IMR-90 (cell line): Measurements from ENCODE around the gene FOXF1. TPM values are rescaled to one million over a fixed set of nuclear protein-coding genes. Genes with fewer than 3 reads are reported as not detected.
A peak's percentile ranks its signal among the peaks of the same experiment; 100 is the strongest.

Experiments
- ATAC-seq: fragments of 200-7000 bp; cut with Tn5 transposase; 2 replicates; pipeline ENCODE4 v1.9.1; 2020; ENCODE audit warnings: low read depth, mild to moderate bottlenecking, moderate library complexity
- BruUV-seq: library from RNA; stranded (reverse); fragments of 400-500 nt; replicated peaks from 2 replicates; lab custom pipeline; 2021; lab: Mats Ljungman, UMichigan
- CTCF ChIA-PET: fragments of 300-600 bp; formaldehyde crosslinking; extraction: SDS; loops from one replicate; lab custom pipeline; 2021; ENCODE audit warnings: antibody characterized with exemption; lab: Yijun Ruan, JAX
- POLR2A ChIA-PET: fragments of 300-600 bp; sonication (Branson Sonifier 250); formaldehyde crosslinking; loops from one replicate; lab custom pipeline; 2022; ENCODE audit warnings: antibody characterized with exemption; ENCODE audit not compliant: unreplicated experiment; lab: Charles Lee
- DNase-seq: peaks from one replicate; pipeline ENCODE4 v3.0.0; 2013
- H2AFZ ChIP-seq: replicated peaks from 2 replicates; pipeline ENCODE3; 2013; ENCODE audit warnings: low read length, mild to moderate bottlenecking; ENCODE audit not compliant: poor library complexity
- H2AK5ac ChIP-seq: 2 replicates; pipeline ENCODE4 v1.6.1; 2013; ENCODE audit warnings: low read depth, low read length, inconsistent platforms
- H2AK9ac ChIP-seq: replicated peaks from 2 replicates; pipeline ENCODE3; 2013; ENCODE audit warnings: mild to moderate bottlenecking, low read depth, low read length, moderate library complexity; ENCODE audit not compliant: poor library complexity
- H2BK120ac ChIP-seq: 2 replicates; pipeline ENCODE4 v1.6.1; 2013; ENCODE audit warnings: low read depth, low read length, inconsistent platforms
- H2BK15ac ChIP-seq: 3 replicates; pipeline ENCODE4 v1.6.1; 2013; ENCODE audit warnings: low read depth, low read length, inconsistent platforms
- H2BK20ac ChIP-seq: 2 replicates; pipeline ENCODE4 v1.6.1; 2013; ENCODE audit warnings: low read depth, mild to moderate bottlenecking, inconsistent platforms, low read length, moderate library complexity
- H2BK5ac ChIP-seq: 2 replicates; pipeline ENCODE4 v1.6.1; 2013; ENCODE audit warnings: mild to moderate bottlenecking, low read depth, low read length, inconsistent platforms; ENCODE audit not compliant: poor library complexity, severe bottlenecking
- H3K14ac ChIP-seq: replicated peaks from 2 replicates; pipeline ENCODE4 v1.6.1; 2013; ENCODE audit warnings: low read depth, low read length, inconsistent platforms
- H3K18ac ChIP-seq: 2 replicates; pipeline ENCODE4 v1.6.1; 2013; ENCODE audit warnings: low read depth, low read length, control low read depth
- H3K23ac ChIP-seq: 2 replicates; pipeline ENCODE4 v1.6.1; 2013; ENCODE audit warnings: low read depth, low read length, inconsistent platforms
- H3K27ac ChIP-seq: 2 replicates; pipeline ENCODE4 v1.5.1; 2013; ENCODE audit warnings: mild to moderate bottlenecking, control low read depth, low read length; ENCODE audit not compliant: insufficient read depth
- H3K27me3 ChIP-seq: 2 replicates; pipeline ENCODE4 v1.6.1; 2013; ENCODE audit warnings: low read length; ENCODE audit not compliant: control insufficient read depth, insufficient read depth
- H3K36me3 ChIP-seq: 2 replicates; pipeline ENCODE4 v1.6.1; 2013; ENCODE audit warnings: low read length, mixed read lengths; ENCODE audit not compliant: control insufficient read depth, insufficient read depth
- H3K4ac ChIP-seq: 2 replicates; pipeline ENCODE4 v1.6.1; 2013; ENCODE audit warnings: low read depth, low read length, inconsistent platforms
- H3K4me1 ChIP-seq: 2 replicates; pipeline ENCODE4 v1.6.1; 2013; ENCODE audit warnings: low read length, mixed read lengths; ENCODE audit not compliant: control insufficient read depth, insufficient read depth
- H3K4me2 ChIP-seq: 2 replicates; pipeline ENCODE4 v1.6.1; 2013; ENCODE audit warnings: low read depth, mild to moderate bottlenecking, control low read depth, low read length, moderate library complexity
- H3K4me3 ChIP-seq: 2 replicates; pipeline ENCODE4 v1.5.1; 2013; ENCODE audit warnings: low read depth, mild to moderate bottlenecking, control low read depth, low read length, moderate library complexity; ENCODE audit not compliant: insufficient read depth
- H3K56ac ChIP-seq: 2 replicates; pipeline ENCODE4 v1.6.1; 2013; ENCODE audit warnings: low read length, inconsistent platforms; ENCODE audit not compliant: insufficient read depth; ENCODE audit errors: extremely low read depth
- H3K79me1 ChIP-seq, 2 experiments: 2 replicates each; pipeline ENCODE4 v1.6.1; 2013; ENCODE audit warnings: low read length in 2 of 2, inconsistent platforms in 1 of 2, low read depth in 1 of 2
- H3K9ac ChIP-seq: 2 replicates; pipeline ENCODE4 v1.6.1; 2013; ENCODE audit warnings: low read depth, low read length, control low read depth
- H3K9me1 ChIP-seq: 2 replicates; pipeline ENCODE4 v1.6.1; 2013; ENCODE audit warnings: low read length, inconsistent platforms; ENCODE audit not compliant: insufficient read depth
- H3K9me3 ChIP-seq: 2 replicates; pipeline ENCODE4 v1.6.1; 2013; ENCODE audit warnings: low read length; ENCODE audit not compliant: control insufficient read depth, insufficient read depth
- H4K20me1 ChIP-seq: 2 replicates; pipeline ENCODE4 v1.6.1; 2013; ENCODE audit warnings: low read length, inconsistent platforms; ENCODE audit not compliant: insufficient read depth
- H4K5ac ChIP-seq: 2 replicates; pipeline ENCODE4 v1.6.1; 2013; ENCODE audit warnings: mild to moderate bottlenecking, low read depth, low read length, control low read depth
- H4K8ac ChIP-seq, 2 experiments: 2 replicates each; pipeline ENCODE4 v1.6.1; 2013; ENCODE audit warnings: low read depth in 2 of 2, low read length in 2 of 2, control low read depth in 1 of 2, inconsistent platforms in 1 of 2
- H4K91ac ChIP-seq: 2 replicates; pipeline ENCODE4 v1.6.1; 2013; ENCODE audit warnings: low read depth, low read length, inconsistent platforms; ENCODE audit not compliant: insufficient read depth
- CEBPB ChIP-seq: IDR thresholded peaks from 2 replicates; pipeline ENCODE4 v1.6.1; 2012; ENCODE audit warnings: low read depth, low read length, improper control_type of control experiment
- POLR2A ChIP-seq: IDR thresholded peaks from 2 replicates; pipeline ENCODE4 v1.6.1; 2012; ENCODE audit warnings: mild to moderate bottlenecking, low read depth, low read length
- RAD21 ChIP-seq: IDR thresholded peaks from 2 replicates; pipeline ENCODE4 v1.6.1; 2012; ENCODE audit warnings: low read length, improper control_type of control experiment
- RFX5 ChIP-seq: IDR thresholded peaks from 2 replicates; pipeline ENCODE4 v1.8.0; 2012; ENCODE audit warnings: low read depth, mild to moderate bottlenecking, low read length, moderate library complexity
- USF2 ChIP-seq: fragments of 150-350 bp; IDR thresholded peaks from 2 replicates; pipeline ENCODE4 v1.6.1; 2017; ENCODE audit warnings: mild to moderate bottlenecking, antibody characterized with exemption, low read length, low read depth
- WGBS, 2 experiments: methylation state at CpG; one replicate each; pipeline versions ENCODE4 v1.1.5 to v1.1.7; 2013; ENCODE audit warnings: missing lambda C conversion rate in 2 of 2; ENCODE audit not compliant: insufficient read length in 1 of 2; ENCODE audit errors: extremely low coverage in 2 of 2; 5-methylcytosine and 5-hydroxymethylcytosine counted together
- dilution Hi-C: fragments of 300-500 bp; cut with HindIII; formaldehyde crosslinking; loops from one replicate; pipeline ENCODE4 v1.14.3; 2018; ENCODE audit warnings: low sequenced_read_pairs; ENCODE audit not compliant: unreplicated experiment
- in situ Hi-C: fragments of 300-500 bp; cut with MboI; formaldehyde crosslinking; loops from 3 replicates; pipeline ENCODE4 v1.14.3; 2019; ENCODE audit warnings: low sequenced_read_pairs, inconsistent platforms, mixed read lengths
- intact Hi-C: fragments of 100-400 bp; cut with micrococcal nuclease; formaldehyde crosslinking; loops from 2 replicates; pipeline ENCODE4 v1.10.0; 2022
- polyA plus RNA-seq, 3 experiments: library from polyadenylated mRNA; depleted of rRNA; stranded (reverse); fragments of >200 nt; gene quantifications; 2 replicates each; pipeline ENCODE4 v1.2.3, GENCODE V29; 2012; ENCODE audit warnings: low replicate concordance in 1 of 3
- total RNA-seq: library from RNA; depleted of rRNA; stranded (reverse); fragments of >200 nt; gene quantifications from 2 replicates; pipeline ENCODE4 v1.2.3, GENCODE V29; 2012

FOXF1 gene
- total and polyA plus RNA-seq, 2 of the 4 experiments (the other 2 are of a cell fraction): 2.7 to 33.0 TPM

DNA sequence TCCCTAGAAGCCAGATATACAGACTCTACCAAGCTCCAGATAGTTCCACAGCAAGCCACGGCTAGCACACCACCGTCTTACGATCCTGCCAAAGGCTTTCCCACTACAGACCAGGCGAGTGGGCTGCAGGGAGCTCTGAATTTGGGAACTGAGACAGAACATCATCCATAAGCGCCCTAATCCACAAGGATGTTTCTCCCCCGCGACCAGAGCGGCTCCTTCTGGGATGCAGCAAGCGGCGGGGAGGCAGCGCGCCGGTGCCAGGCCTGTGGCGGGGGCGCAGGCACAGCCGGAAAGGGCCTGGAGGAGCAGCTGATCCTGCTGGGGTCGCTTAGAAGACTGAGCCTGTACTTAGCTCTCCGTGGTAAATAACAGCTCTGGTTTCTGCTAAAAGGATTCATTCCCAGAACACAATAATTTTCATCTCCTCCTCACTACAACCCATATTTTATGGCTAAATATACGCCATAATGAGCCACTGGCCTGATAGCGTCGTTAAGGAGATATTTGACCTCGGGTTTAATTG, 16.2 kb upstream of the FOXF1 start:
- no peak overlapping the region; a peak in 1 of 4 replicates for H4K8ac ChIP-seq
- no peak overlapping the region for H2BK120ac ChIP-seq
- peak overlapping the region; percentile 60; the same call in 1 of the 2 replicates for H3K14ac ChIP-seq
- DNase-seq (no peak), ATAC-seq (no peak)
- H3K23ac ChIP-seq: peak overlapping the region; percentile 64
- peaks cover 44% of the 10 kb centered on the region for H3K4me1 ChIP-seq
- H3K36me3 ChIP-seq: peaks cover 72% of the 10 kb centered on the region
- H3K4me2 ChIP-seq: no peak overlapping the region
- H3K79me1 ChIP-seq: peaks cover 29 to 73% of the 10 kb centered on the region in 2 experiments
- H2AK9ac ChIP-seq: no peak overlapping the region
- no peak overlapping the region for H3K18ac ChIP-seq
- no peak overlapping the region for H3K56ac ChIP-seq
- H4K20me1 ChIP-seq: peaks cover 98% of the 10 kb centered on the region
- no peak overlapping the region for H2BK15ac ChIP-seq
- H4K91ac ChIP-seq: 0 out of 2 replicates have a peak overlapping the region, but pooled peaks have one; percentile 12
- peak overlapping the region; percentile 48 for H3K4ac ChIP-seq
- dilution Hi-C loops (no loop called here), intact Hi-C loops (no loop called here), in situ Hi-C loops (no loop called here)
- H3K9ac ChIP-seq: 0 out of 2 replicates have a peak overlapping the region, but pooled peaks have one; percentile 8
- POLR2A ChIA-PET: no interaction called here
- H3K27ac ChIP-seq: peak overlapping the region; percentile 5; the same call in 1 of the 2 replicates
- 80% methylated on average over 10 of the region's 22 CpGs; no CpG with 5 or more reads in 1 of the 2 experiments for WGBS, 2 experiments
- H3K9me1 ChIP-seq: peaks cover 49% of the 10 kb centered on the region
- no peak overlapping the region for H2AFZ ChIP-seq
- no peak for TF ChIP-seq POLR2A
- TF ChIP-seq CEBPB: no peak
- no peak for TF ChIP-seq USF2
- TF ChIP-seq RFX5: no peak
- TF ChIP-seq RAD21: no peak
- no peak overlapping the region for H3K4me3 ChIP-seq
- BruUV-seq: no TSS peak
- H3K9me3 ChIP-seq: no peaks in the 10 kb centered on the region
- CTCF ChIA-PET: interaction anchor here (0.7 kb wide), 1 partner anchor 35 kb away, joined by 3 read pairs; no protein-coding TSS in a partner anchor
- no peak overlapping the region for H2BK5ac ChIP-seq
- no peaks in the 10 kb centered on the region for H3K27me3 ChIP-seq
- no peak overlapping the region for H2BK20ac ChIP-seq
- H4K5ac ChIP-seq: no peak overlapping the region
- peak overlapping the region; percentile 23; the same call in 1 of the 2 replicates for H2AK5ac ChIP-seq
